Measurements from ENCODE around the gene CDHR5. TPM values are rescaled to one million over a fixed set of nuclear protein-coding genes. Genes with fewer than 3 reads are reported as not detected.

The CDHR5 gene
- total and polyA plus RNA-seq, 2 donors from 2014 or later: 7.0 to 45.6 TPM

DNA sequence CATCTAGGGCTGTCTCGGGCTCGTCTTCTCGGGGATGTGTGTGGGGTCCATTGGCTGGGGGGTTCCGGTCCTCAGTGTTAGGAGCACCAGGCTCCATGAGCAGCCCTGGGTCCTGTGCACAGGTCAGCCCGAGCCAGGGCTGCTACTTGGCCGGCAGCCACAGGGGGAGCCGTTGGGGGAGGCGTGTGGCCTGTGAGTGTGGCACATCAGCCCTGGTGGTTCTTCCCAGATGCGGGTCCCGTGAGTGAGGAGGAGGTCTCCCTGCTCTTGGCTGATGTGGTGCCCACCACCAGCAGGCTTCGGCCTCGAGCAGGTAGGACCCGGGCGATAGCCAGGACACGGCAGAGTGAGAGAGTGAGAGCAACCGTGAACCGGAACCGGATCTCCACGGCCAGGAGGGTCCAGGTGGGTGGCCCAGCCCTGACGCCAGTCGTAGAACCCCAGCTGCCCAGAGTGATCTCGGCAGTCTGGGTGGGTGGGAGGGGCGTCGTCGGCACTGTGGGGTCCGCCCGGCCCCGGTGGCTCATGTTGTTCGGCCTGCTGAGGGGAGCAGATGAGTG lies 27.5 kb downstream of the CDHR5 start:
- DNase-seq (no peak), FAIRE-seq (no peak)
- H3K4me1 ChIP-seq (ENCODE audit: control insufficient read depth in 2 of 3, insufficient read depth in 2 of 3, low read depth in 1 of 3, low read length in 3 of 3): no peaks in the 10 kb centered on the region
- H3K36me3 ChIP-seq (ENCODE audit: control insufficient read depth in 2 of 3, insufficient read depth in 3 of 3, low read length in 3 of 3): peaks cover 0 to 42% (median 25%) of the 10 kb centered on the region in 3 donors
- no peaks in the 10 kb centered on the region for H3K27me3 ChIP-seq (ENCODE audit: control insufficient read depth, insufficient read depth, low read length)
- no peaks in the 10 kb centered on the region for H3K9me3 ChIP-seq (ENCODE audit: control insufficient read depth in 2 of 3, insufficient read depth in 1 of 3, low read length in 3 of 3)
- intact Hi-C loops (cut with DNase I): no loop called here
- H3K27ac ChIP-seq (ENCODE audit: low read depth in 2 of 2, low read length in 2 of 2): no peak overlapping the region
- TF ChIP-seq, protein P1, sequence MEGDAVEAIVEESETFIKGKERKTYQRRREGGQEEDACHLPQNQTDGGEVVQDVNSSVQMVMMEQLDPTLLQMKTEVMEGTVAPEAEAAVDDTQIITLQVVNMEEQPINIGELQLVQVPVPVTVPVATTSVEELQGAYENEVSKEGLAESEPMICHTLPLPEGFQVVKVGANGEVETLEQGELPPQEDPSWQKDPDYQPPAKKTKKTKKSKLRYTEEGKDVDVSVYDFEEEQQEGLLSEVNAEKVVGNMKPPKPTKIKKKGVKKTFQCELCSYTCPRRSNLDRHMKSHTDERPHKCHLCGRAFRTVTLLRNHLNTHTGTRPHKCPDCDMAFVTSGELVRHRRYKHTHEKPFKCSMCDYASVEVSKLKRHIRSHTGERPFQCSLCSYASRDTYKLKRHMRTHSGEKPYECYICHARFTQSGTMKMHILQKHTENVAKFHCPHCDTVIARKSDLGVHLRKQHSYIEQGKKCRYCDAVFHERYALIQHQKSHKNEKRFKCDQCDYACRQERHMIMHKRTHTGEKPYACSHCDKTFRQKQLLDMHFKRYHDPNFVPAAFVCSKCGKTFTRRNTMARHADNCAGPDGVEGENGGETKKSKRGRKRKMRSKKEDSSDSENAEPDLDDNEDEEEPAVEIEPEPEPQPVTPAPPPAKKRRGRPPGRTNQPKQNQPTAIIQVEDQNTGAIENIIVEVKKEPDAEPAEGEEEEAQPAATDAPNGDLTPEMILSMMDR (IDR thresholded peaks at IDR 0.05; ENCODE audit: borderline replicate concordance, extremely low read depth, insufficient read depth): no peak
- H3K9ac ChIP-seq (ENCODE audit: low read length in 3 of 3): no peak overlapping the region
- H3K4me3 ChIP-seq (ENCODE audit: low read length in 3 of 3): no peak overlapping the region

DNA sequence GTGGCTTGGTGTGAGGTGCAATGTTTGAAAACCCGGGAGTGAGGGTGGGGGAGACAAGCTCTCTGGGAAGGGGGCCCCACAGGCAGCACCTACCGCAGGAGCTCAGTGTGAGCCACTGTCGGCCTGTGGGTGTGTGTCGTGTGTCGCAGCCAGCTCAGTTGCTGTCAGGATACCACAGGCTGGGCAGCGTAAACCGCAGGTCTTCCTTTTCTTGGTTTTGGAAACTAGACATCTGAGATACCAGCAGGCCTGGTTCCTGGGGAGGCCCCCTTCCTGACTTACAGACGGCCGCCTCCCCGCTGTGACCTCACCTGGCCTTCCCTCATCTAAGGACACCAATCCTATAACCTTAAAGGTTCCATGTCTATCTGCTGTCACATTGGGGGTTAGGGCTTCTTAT lies 28.4 kb downstream of the CDHR5 start:
- intact Hi-C loops (cut with DNase I): no loop called here
- H3K27me3 ChIP-seq (ENCODE audit: control insufficient read depth, insufficient read depth, low read length): no peaks in the 10 kb centered on the region
- DNase-seq (no peak), FAIRE-seq (no peak)
- H3K9ac ChIP-seq (ENCODE audit: low read length in 3 of 3): no peak overlapping the region
- no peaks in the 10 kb centered on the region for H3K9me3 ChIP-seq (ENCODE audit: control insufficient read depth in 2 of 3, insufficient read depth in 1 of 3, low read length in 3 of 3)
- no peak overlapping the region for H3K4me3 ChIP-seq (ENCODE audit: low read length in 3 of 3)
- peaks cover 0 to 42% (median 22%) of the 10 kb centered on the region in 3 donors for H3K36me3 ChIP-seq (ENCODE audit: control insufficient read depth in 2 of 3, insufficient read depth in 3 of 3, low read length in 3 of 3)
- TF ChIP-seq, protein P1 (IDR thresholded peaks at IDR 0.05; ENCODE audit: borderline replicate concordance, extremely low read depth, insufficient read depth): no peak
- no peak overlapping the region for H3K27ac ChIP-seq (ENCODE audit: low read depth in 2 of 2, low read length in 2 of 2)
- no peaks in the 10 kb centered on the region for H3K4me1 ChIP-seq (ENCODE audit: control insufficient read depth in 2 of 3, insufficient read depth in 2 of 3, low read depth in 1 of 3, low read length in 3 of 3)

GRCh38 chr11:595400-595799 lies 29.4 kb downstream of the CDHR5 start:
- Histone ChIP-seq H3K4me3 (ENCODE audit: low read length in 3 of 3) (no peak overlapping the region), H3K9me3 (ENCODE audit: control insufficient read depth in 2 of 3, insufficient read depth in 1 of 3, low read length in 3 of 3) (no peaks in the 10 kb centered on the region), H3K27ac (ENCODE audit: low read depth in 2 of 2, low read length in 2 of 2) (no peak overlapping the region), H3K27me3 (ENCODE audit: control insufficient read depth, insufficient read depth, low read length) (no peaks in the 10 kb centered on the region), H3K36me3 (ENCODE audit: control insufficient read depth in 2 of 3, insufficient read depth in 3 of 3, low read length in 3 of 3) (peaks cover 0 to 44% (median 25%) of the 10 kb centered on the region in 3 donors), H3K4me1 (ENCODE audit: control insufficient read depth in 2 of 3, insufficient read depth in 2 of 3, low read depth in 1 of 3, low read length in 3 of 3) (no peaks in the 10 kb centered on the region), H3K9ac (ENCODE audit: low read length in 3 of 3) (no peak overlapping the region)
- TF ChIP-seq, protein P1 (IDR thresholded peaks at IDR 0.05; ENCODE audit: borderline replicate concordance, extremely low read depth, insufficient read depth): no peak
- FAIRE-seq (no peak), DNase-seq (no peak)
- intact Hi-C loops (cut with DNase I): no loop called here

GRCh38 chr11:593347-593746 lies 31.4 kb downstream of the CDHR5 start:
- TF ChIP-seq, protein P1 (IDR thresholded peaks at IDR 0.05; ENCODE audit: borderline replicate concordance, extremely low read depth, insufficient read depth): no peak
- DNase-seq: no peak
- H3K36me3 ChIP-seq (ENCODE audit: control insufficient read depth in 2 of 3, insufficient read depth in 3 of 3, low read length in 3 of 3): peaks cover 0 to 51% (median 30%) of the 10 kb centered on the region in 3 donors

More at GRCh38 chr11:593347-593746, 31.4 kb downstream of the CDHR5 start:
- no peaks in the 10 kb centered on the region for H3K9me3 ChIP-seq (ENCODE audit: control insufficient read depth in 2 of 3, insufficient read depth in 1 of 3, low read length in 3 of 3)
- no peak overlapping the region for H3K27ac ChIP-seq (ENCODE audit: low read depth in 2 of 2, low read length in 2 of 2)
- H3K27me3 ChIP-seq (ENCODE audit: control insufficient read depth, insufficient read depth, low read length): no peaks in the 10 kb centered on the region
- H3K4me1 ChIP-seq (ENCODE audit: control insufficient read depth in 2 of 3, insufficient read depth in 2 of 3, low read depth in 1 of 3, low read length in 3 of 3): no peaks in the 10 kb centered on the region
- intact Hi-C loops (cut with DNase I): no loop called here
- no peak for FAIRE-seq
- no peak overlapping the region for H3K9ac ChIP-seq (ENCODE audit: low read length in 3 of 3)
- H3K4me3 ChIP-seq (ENCODE audit: low read length in 3 of 3): no peak overlapping the region

All from kidney (tissue), 14 donors.